Neural progenitor cell (in vitro differentiated cells): ENCODE measurements around the gene E2F2. TPM values are rescaled to one million over a fixed set of nuclear protein-coding genes. Genes with fewer than 3 reads are reported as not detected.
"Not testable (repeated sequence)": the region's sequence is repeated elsewhere in the genome, so short reads cannot be mapped to it uniquely, and the experiment has no call there.

Experiments
- DNase-seq: peaks from one replicate; pipeline ENCODE4 v3.0.0-alpha.2; 2016; ENCODE audit warnings: low spot score
- H2AFZ ChIP-seq: fragments of 200-600 bp; sonication (generic); replicated peaks from 2 replicates; pipeline ENCODE4 v1.6.1; 2016; ENCODE audit warnings: antibody characterized with exemption
- H3F3A ChIP-seq: fragments of 200-600 bp; sonication (generic); 2 replicates; pipeline ENCODE4 v1.6.1; 2016; ENCODE audit warnings: antibody characterized with exemption, low read depth
- H3K27ac ChIP-seq: fragments of 200-600 bp; sonication (generic); 2 replicates; pipeline ENCODE4 v1.5.1; 2016; ENCODE audit warnings: mild to moderate bottlenecking
- H3K27me3 ChIP-seq: fragments of 200-600 bp; sonication (generic); 2 replicates; pipeline ENCODE4 v1.6.1; 2016; ENCODE audit warnings: mild to moderate bottlenecking, moderate library complexity
- H3K36me3 ChIP-seq: fragments of 200-600 bp; sonication (generic); 2 replicates; pipeline ENCODE4 v1.5.1; 2016
- H3K4me1 ChIP-seq: fragments of 200-600 bp; sonication (generic); 2 replicates; pipeline ENCODE4 v1.6.1; 2016; ENCODE audit warnings: mixed run types
- H3K4me2 ChIP-seq: fragments of 200-600 bp; sonication (generic); 2 replicates; pipeline ENCODE4 v1.6.1; 2016
- H3K4me3 ChIP-seq: fragments of 200-600 bp; sonication (generic); 2 replicates; pipeline ENCODE4 v1.5.1; 2016
- H3K79me2 ChIP-seq: fragments of 200-600 bp; sonication (generic); 2 replicates; pipeline ENCODE4 v1.6.1; 2016; ENCODE audit warnings: low read depth
- H3K9ac ChIP-seq: fragments of 200-600 bp; sonication (generic); 2 replicates; pipeline ENCODE4 v1.6.1; 2016
- H3K9me3 ChIP-seq: fragments of 200-600 bp; sonication (generic); 2 replicates; pipeline ENCODE4 v1.5.1; 2016; ENCODE audit warnings: low read depth
- H4K20me1 ChIP-seq: fragments of 200-600 bp; sonication (generic); 2 replicates; pipeline ENCODE4 v1.6.1; 2016; ENCODE audit warnings: low read depth
- H3K27ac Mint-ChIP-seq: 3 replicates; pipeline ENCODE4 v1.8.0; 2021; ENCODE audit warnings: mixed read lengths
- H3K27me3 Mint-ChIP-seq: 2 replicates; pipeline ENCODE4 v1.8.0; 2022; ENCODE audit warnings: low read depth, mild to moderate bottlenecking, inconsistent platforms, moderate library complexity, mixed read lengths; ENCODE audit not compliant: insufficient read depth
- H3K36me3 Mint-ChIP-seq: 3 replicates; pipeline ENCODE4 v1.8.0; 2021; ENCODE audit warnings: mixed read lengths
- H3K4me1 Mint-ChIP-seq: 3 replicates; pipeline ENCODE4 v1.8.0; 2021; ENCODE audit warnings: mixed read lengths
- H3K4me3 Mint-ChIP-seq: 3 replicates; pipeline ENCODE4 v1.8.0; 2021; ENCODE audit warnings: mild to moderate bottlenecking, moderate library complexity, mixed read lengths
- H3K9me3 Mint-ChIP-seq: 3 replicates; pipeline ENCODE4 v1.8.0; 2020; ENCODE audit warnings: mixed read lengths
- EZH2 ChIP-seq: fragments of 200-600 bp; sonication (generic); IDR thresholded peaks from 2 replicates; pipeline ENCODE4 v1.6.1; 2017; ENCODE audit warnings: antibody characterized with exemption, mild to moderate bottlenecking, moderate library complexity
- EZH2phosphoT487 ChIP-seq: fragments of 200-600 bp; sonication (generic); IDR thresholded peaks from 2 replicates; pipeline ENCODE4 v1.6.1; 2017; ENCODE audit warnings: antibody characterized with exemption
- total RNA-seq: library from RNA; depleted of rRNA; stranded (reverse); fragments of >200 nt; gene quantifications from 2 replicates; pipeline ENCODE4 v1.2.3, GENCODE V29; 2015; ENCODE audit warnings: low replicate concordance
- TF ChIP-seq, protein P1 (sequence below): fragments of 200-600 bp; sonication (generic); IDR thresholded peaks from 2 replicates; pipeline ENCODE4 v1.5.1; 2017; ENCODE audit warnings: antibody characterized with exemption, mild to moderate bottlenecking

The E2F2 gene
- total RNA-seq, 1 donor from 2014 or later, result 3.4 TPM

DNA sequence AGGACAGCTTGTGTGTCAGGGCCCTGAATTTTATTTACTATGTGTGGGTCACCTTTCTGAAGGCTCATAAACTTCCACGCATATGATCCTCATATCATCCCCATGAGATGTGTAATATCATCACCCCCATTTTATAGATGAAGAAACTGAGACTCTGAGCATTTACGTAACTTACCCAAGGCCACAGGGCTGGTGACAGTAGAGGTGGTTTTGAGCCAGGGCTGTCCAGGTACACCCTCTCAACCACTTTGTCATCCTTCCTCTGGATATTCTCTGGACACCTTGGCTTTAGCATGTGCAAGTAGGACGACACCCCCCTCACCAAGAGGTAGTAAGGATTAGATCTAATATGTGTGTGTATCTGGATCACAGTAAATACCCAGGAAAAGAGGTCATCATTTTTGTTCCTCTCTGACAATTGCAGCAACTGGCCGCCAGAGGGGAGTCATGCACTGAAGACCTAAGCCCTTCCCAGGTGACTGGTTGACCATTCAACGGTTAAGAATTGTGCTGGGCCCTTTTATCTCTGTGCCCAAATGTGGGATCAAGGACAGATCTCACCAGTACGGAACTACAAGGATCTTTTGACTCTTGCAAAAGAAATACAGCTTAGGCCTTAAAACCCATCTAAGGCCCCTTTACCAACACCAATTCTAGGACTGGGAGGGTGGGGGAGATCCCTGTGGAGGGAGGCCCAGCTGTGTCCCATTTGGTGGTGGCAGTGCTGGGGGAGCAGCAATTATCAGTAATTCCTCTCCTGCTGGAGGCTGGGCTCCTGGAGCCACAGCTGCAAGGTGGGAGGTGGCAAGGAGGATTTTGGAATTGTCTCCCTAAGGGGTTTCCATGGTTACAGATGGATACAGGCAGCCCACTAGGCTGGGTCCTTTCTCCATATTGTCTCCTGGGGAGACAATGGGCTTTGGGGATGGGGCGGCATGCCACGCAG lies 13.7 kb upstream of the E2F2 start:
- no peak overlapping the region for H3K4me3 ChIP-seq
- peak overlapping the region; percentile 30 for H2AFZ ChIP-seq
- no peak overlapping the region for H3K27ac Mint-ChIP-seq
- no peaks in the 10 kb centered on the region for H3K27me3 ChIP-seq
- peaks cover 7% of the 10 kb centered on the region for H3K27me3 Mint-ChIP-seq
- TF ChIP-seq, protein P1, sequence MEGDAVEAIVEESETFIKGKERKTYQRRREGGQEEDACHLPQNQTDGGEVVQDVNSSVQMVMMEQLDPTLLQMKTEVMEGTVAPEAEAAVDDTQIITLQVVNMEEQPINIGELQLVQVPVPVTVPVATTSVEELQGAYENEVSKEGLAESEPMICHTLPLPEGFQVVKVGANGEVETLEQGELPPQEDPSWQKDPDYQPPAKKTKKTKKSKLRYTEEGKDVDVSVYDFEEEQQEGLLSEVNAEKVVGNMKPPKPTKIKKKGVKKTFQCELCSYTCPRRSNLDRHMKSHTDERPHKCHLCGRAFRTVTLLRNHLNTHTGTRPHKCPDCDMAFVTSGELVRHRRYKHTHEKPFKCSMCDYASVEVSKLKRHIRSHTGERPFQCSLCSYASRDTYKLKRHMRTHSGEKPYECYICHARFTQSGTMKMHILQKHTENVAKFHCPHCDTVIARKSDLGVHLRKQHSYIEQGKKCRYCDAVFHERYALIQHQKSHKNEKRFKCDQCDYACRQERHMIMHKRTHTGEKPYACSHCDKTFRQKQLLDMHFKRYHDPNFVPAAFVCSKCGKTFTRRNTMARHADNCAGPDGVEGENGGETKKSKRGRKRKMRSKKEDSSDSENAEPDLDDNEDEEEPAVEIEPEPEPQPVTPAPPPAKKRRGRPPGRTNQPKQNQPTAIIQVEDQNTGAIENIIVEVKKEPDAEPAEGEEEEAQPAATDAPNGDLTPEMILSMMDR, result peak; percentile 98
- TF ChIP-seq EZH2phosphoT487, result no peak
- H4K20me1 ChIP-seq, result no peaks in the 10 kb centered on the region
- peak; percentile 92 for DNase-seq
- H3K4me1 Mint-ChIP-seq, result peaks cover 39% of the 10 kb centered on the region
- no peaks in the 10 kb centered on the region for H3K36me3 ChIP-seq
- H3K36me3 Mint-ChIP-seq, result no peaks in the 10 kb centered on the region
- H3K9ac ChIP-seq, result no peak overlapping the region
- H3K9me3 ChIP-seq, result no peaks in the 10 kb centered on the region
- H3K4me3 Mint-ChIP-seq, result no peak overlapping the region
- H3K27ac ChIP-seq, result peak overlapping the region; percentile 45
- peaks cover 10% of the 10 kb centered on the region for H3K4me1 ChIP-seq
- H3K79me2 ChIP-seq, result no peaks in the 10 kb centered on the region
- no peaks in the 10 kb centered on the region for H3K9me3 Mint-ChIP-seq
- peak overlapping the region; percentile 62 for H3K4me2 ChIP-seq
- H3F3A ChIP-seq, result peaks cover 18% of the 10 kb centered on the region

DNA sequence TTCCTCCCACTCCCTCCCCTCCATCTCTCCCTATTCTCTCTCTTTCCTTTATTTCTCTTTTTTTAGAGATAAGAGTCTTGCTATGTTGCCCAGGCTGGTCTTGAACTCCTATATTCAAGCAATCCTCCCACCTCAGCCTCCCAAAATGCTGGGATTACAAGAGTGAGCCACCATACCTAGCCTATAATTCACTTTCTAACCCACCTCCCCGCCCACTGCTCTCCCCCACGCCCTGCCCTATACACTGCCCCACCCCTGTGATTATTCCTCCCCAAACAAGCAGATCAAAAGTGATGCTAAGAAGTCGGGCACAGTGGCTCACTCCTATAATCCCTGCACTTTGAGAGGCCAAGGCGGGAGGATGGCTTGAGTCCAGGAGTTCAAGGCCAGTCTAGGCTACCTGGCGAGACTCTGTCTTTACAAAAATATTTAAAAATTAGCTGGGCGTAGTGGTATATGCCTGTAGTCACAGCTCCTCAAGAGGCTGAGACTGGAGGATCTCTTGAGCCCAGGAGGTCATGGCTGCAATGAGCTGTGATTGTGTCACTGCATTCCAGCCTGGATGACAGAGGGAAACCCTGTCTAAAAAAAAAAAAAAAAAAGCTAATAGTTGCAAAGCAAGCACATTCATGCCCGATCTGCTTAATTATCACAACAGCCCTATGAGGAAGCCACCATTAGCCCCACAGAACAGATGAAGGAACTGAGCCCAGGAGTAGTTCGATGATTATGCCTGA lies 12.8 kb upstream of the E2F2 start:
- Histone ChIP-seq H3K4me2 (no peak overlapping the region), H3K36me3 (no peaks in the 10 kb centered on the region), H3K4me3 (no peak overlapping the region), H3K9ac (no peak overlapping the region), H2AFZ (no peak overlapping the region), H3K27me3 (no peaks in the 10 kb centered on the region), H3K9me3 (no peaks in the 10 kb centered on the region), H3F3A (peaks cover 22% of the 10 kb centered on the region), H3K27ac (no peak overlapping the region), H3K79me2 (no peaks in the 10 kb centered on the region), H3K4me1 (peaks cover 10% of the 10 kb centered on the region), H4K20me1 (no peaks in the 10 kb centered on the region)
- no peak overlapping the region for H3K27ac Mint-ChIP-seq
- no peak for DNase-seq
- peaks cover 37% of the 10 kb centered on the region for H3K4me1 Mint-ChIP-seq
- no peaks in the 10 kb centered on the region for H3K9me3 Mint-ChIP-seq
- no peak overlapping the region for H3K4me3 Mint-ChIP-seq
- H3K36me3 Mint-ChIP-seq, result no peaks in the 10 kb centered on the region
- TF ChIP-seq EZH2, result no peak
- TF ChIP-seq, protein P1, result no peak
- TF ChIP-seq EZH2phosphoT487, result no peak
- H3K27me3 Mint-ChIP-seq, result peaks cover 7% of the 10 kb centered on the region

DNA sequence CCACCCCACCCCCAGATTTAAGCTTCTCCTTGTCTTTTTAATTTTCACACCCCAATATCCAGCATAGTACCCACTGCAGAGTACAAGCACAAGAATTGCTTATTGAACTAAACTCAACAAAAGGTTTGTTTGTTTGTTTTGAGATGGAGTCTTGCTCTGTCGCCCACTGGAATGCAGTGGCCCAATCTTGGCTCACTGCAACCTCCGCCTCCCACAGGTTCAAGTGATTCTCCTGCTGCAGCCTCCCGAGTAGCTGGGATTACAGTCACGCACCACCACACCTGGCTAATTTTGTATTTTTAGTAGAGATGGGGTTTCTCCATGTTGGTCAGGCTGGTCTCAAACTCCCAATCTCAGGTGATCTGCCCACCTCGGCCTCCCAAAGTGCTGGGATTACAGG lies 11.9 kb upstream of the E2F2 start:
- not testable (repeated sequence) for H3K27ac Mint-ChIP-seq, H3K27ac ChIP-seq, H3K4me3 Mint-ChIP-seq, H3K36me3 Mint-ChIP-seq, H3K4me1 ChIP-seq, H3K9me3 Mint-ChIP-seq, H3K9me3 ChIP-seq, H2AFZ ChIP-seq, H3K9ac ChIP-seq, H4K20me1 ChIP-seq, H3K27me3 Mint-ChIP-seq, H3K4me3 ChIP-seq, DNase-seq, H3K36me3 ChIP-seq, H3K27me3 ChIP-seq, H3K4me2 ChIP-seq, H3K79me2 ChIP-seq
- peaks cover 22% of the 10 kb centered on the region for H3F3A ChIP-seq
- H3K4me1 Mint-ChIP-seq, result peaks cover 34% of the 10 kb centered on the region
